Measurements from ENCODE around the gene GRIK4. TPM values are rescaled to one million over a fixed set of nuclear protein-coding genes. Genes with fewer than 3 reads are reported as not detected.

GRIK4 gene
- total RNA-seq, 1 donor from 2014 or later = 0.36 TPM

- no peak overlapping the region for H3K4me2 ChIP-seq
- Mint-ChIP-seq H3K36me3 (no peaks in the 10 kb centered on the region), H3K9me3 (no peaks in the 10 kb centered on the region), H3K27me3 (ENCODE audit: insufficient read depth, low read depth) (peaks cover 10% of the 10 kb centered on the region), H3K4me1 (peaks cover 7% of the 10 kb centered on the region), H3K27ac (no peak overlapping the region), H3K4me3 (no peak overlapping the region)
- no peaks in the 10 kb centered on the region for H3K27me3 ChIP-seq
- TF ChIP-seq EZH2phosphoT487 (IDR thresholded peaks at IDR 0.05) (no peak), CTCF (IDR thresholded peaks at IDR 0.05) (no peak), EZH2 (IDR thresholded peaks at IDR 0.05) (no peak)
- H3K4me3 ChIP-seq = no peak overlapping the region
- no peak overlapping the region for H3K27ac ChIP-seq
- no peaks in the 10 kb centered on the region for H4K20me1 ChIP-seq (ENCODE audit: low read depth)
- no peaks in the 10 kb centered on the region for H3K36me3 ChIP-seq
- no peak for DNase-seq (ENCODE audit: low spot score)
- H2AFZ ChIP-seq (replicated peaks) = no peak overlapping the region
- no peaks in the 10 kb centered on the region for H3K4me1 ChIP-seq
- no peaks in the 10 kb centered on the region for H3K9me3 ChIP-seq (ENCODE audit: low read depth)
- H3F3A ChIP-seq (ENCODE audit: low read depth) = no peaks in the 10 kb centered on the region
- H3K9ac ChIP-seq = no peak overlapping the region
- no peaks in the 10 kb centered on the region for H3K79me2 ChIP-seq (ENCODE audit: low read depth)
These were observed 183.9 kb downstream of the GRIK4 start for GRCh38 chr11:120695426-120695825.

GRCh38 chr11:120695939-120696338, 184.4 kb downstream of the GRIK4 start:
- Histone ChIP-seq H3K4me1 (no peaks in the 10 kb centered on the region), H4K20me1 (ENCODE audit: low read depth) (no peaks in the 10 kb centered on the region), H3K9ac (no peak overlapping the region), H3F3A (ENCODE audit: low read depth) (no peaks in the 10 kb centered on the region), H3K79me2 (ENCODE audit: low read depth) (no peaks in the 10 kb centered on the region), H3K27ac (no peak overlapping the region), H3K27me3 (no peaks in the 10 kb centered on the region), H2AFZ (replicated peaks) (no peak overlapping the region), H3K9me3 (ENCODE audit: low read depth) (no peaks in the 10 kb centered on the region), H3K36me3 (no peaks in the 10 kb centered on the region), H3K4me3 (no peak overlapping the region), H3K4me2 (no peak overlapping the region)
- Mint-ChIP-seq H3K9me3 (no peaks in the 10 kb centered on the region), H3K27ac (no peak overlapping the region), H3K36me3 (no peaks in the 10 kb centered on the region), H3K4me3 (no peak overlapping the region), H3K4me1 (peaks cover 7% of the 10 kb centered on the region), H3K27me3 (ENCODE audit: insufficient read depth, low read depth) (peaks cover 12% of the 10 kb centered on the region)
- DNase-seq (ENCODE audit: low spot score) = no peak
- TF ChIP-seq CTCF (IDR thresholded peaks at IDR 0.05) = no peak
- TF ChIP-seq EZH2 (IDR thresholded peaks at IDR 0.05) = no peak
- no peak for TF ChIP-seq EZH2phosphoT487 (IDR thresholded peaks at IDR 0.05)

GRCh38 chr11:120696597-120697218, 185.2 kb downstream of the GRIK4 start:
- Histone ChIP-seq H3K79me2 (ENCODE audit: low read depth) (no peaks in the 10 kb centered on the region), H4K20me1 (ENCODE audit: low read depth) (no peaks in the 10 kb centered on the region), H3K4me1 (no peaks in the 10 kb centered on the region), H3K4me3 (no peak overlapping the region), H3F3A (ENCODE audit: low read depth) (no peaks in the 10 kb centered on the region), H3K36me3 (no peaks in the 10 kb centered on the region), H2AFZ (replicated peaks) (no peak overlapping the region), H3K9me3 (ENCODE audit: low read depth) (no peaks in the 10 kb centered on the region), H3K27ac (no peak overlapping the region), H3K27me3 (no peaks in the 10 kb centered on the region), H3K4me2 (no peak overlapping the region), H3K9ac (no peak overlapping the region)
- no peak for DNase-seq (ENCODE audit: low spot score)
- H3K36me3 Mint-ChIP-seq = peaks cover 1% of the 10 kb centered on the region
- TF ChIP-seq EZH2phosphoT487 (IDR thresholded peaks at IDR 0.05) (no peak), EZH2 (IDR thresholded peaks at IDR 0.05) (no peak), CTCF (IDR thresholded peaks at IDR 0.05) (peak; percentile 48)
- H3K9me3 Mint-ChIP-seq = no peaks in the 10 kb centered on the region
- no peak overlapping the region for H3K4me3 Mint-ChIP-seq
- peak overlapping the region; percentile 87 for H3K27ac Mint-ChIP-seq
- peaks cover 12% of the 10 kb centered on the region for H3K27me3 Mint-ChIP-seq (ENCODE audit: insufficient read depth, low read depth)
- H3K4me1 Mint-ChIP-seq = peaks cover 7% of the 10 kb centered on the region
